ENCODE measurements around the gene PLEKHA8.
A peak's percentile ranks its signal among the peaks of the same experiment; 100 is the strongest.

Gene PLEKHA8

GRCh38 chr7:30116771-30117170 is 88.6 kb downstream of the PLEKHA8 start:
- DNase-seq, result no peak
- Histone ChIP-seq H3K27me3 (replicated peaks; ENCODE audit: control insufficient read depth, insufficient read depth, low read length, poor library complexity, severe bottlenecking) (no peaks in the 10 kb centered on the region), H3K27ac (ENCODE audit: insufficient read depth, low read length, poor library complexity, severe bottlenecking) (no peak overlapping the region), H3K36me3 (ENCODE audit: control insufficient read depth, insufficient read depth, low read length) (no peaks in the 10 kb centered on the region), H3K9me3 (ENCODE audit: control insufficient read depth, low read length) (no peaks in the 10 kb centered on the region), H3K4me1 (ENCODE audit: control insufficient read depth, insufficient read depth, low read length, poor library complexity, severe bottlenecking) (no peaks in the 10 kb centered on the region), H3K4me3 (ENCODE audit: insufficient read depth, low read depth, low read length, poor library complexity, severe bottlenecking) (no peak overlapping the region)

GRCh38 chr7:30117896-30118295 is 89.7 kb downstream of the PLEKHA8 start:
- H3K27ac ChIP-seq (ENCODE audit: insufficient read depth, low read length, poor library complexity, severe bottlenecking), result no peak overlapping the region
- H3K9me3 ChIP-seq (ENCODE audit: control insufficient read depth, low read length), result no peaks in the 10 kb centered on the region
- no peak for DNase-seq

GRCh38 chr7:30119890-30120577 is 91.8 kb downstream of the PLEKHA8 start:
- no peaks in the 10 kb centered on the region for H3K4me1 ChIP-seq (ENCODE audit: control insufficient read depth, insufficient read depth, low read length, poor library complexity, severe bottlenecking)
- DNase-seq, result no peak
- no peaks in the 10 kb centered on the region for H3K9me3 ChIP-seq (ENCODE audit: control insufficient read depth, low read length)
- H3K36me3 ChIP-seq (ENCODE audit: control insufficient read depth, insufficient read depth, low read length), result no peaks in the 10 kb centered on the region
- H3K27me3 ChIP-seq (replicated peaks; ENCODE audit: control insufficient read depth, insufficient read depth, low read length, poor library complexity, severe bottlenecking), result no peaks in the 10 kb centered on the region
- H3K27ac ChIP-seq (ENCODE audit: insufficient read depth, low read length, poor library complexity, severe bottlenecking), result no peak overlapping the region
- no peak overlapping the region for H3K4me3 ChIP-seq (ENCODE audit: insufficient read depth, low read depth, low read length, poor library complexity, severe bottlenecking)

More at GRCh38 chr7:30117896-30118295, 89.7 kb downstream of the PLEKHA8 start:
- no peak overlapping the region for H3K4me3 ChIP-seq (ENCODE audit: insufficient read depth, low read depth, low read length, poor library complexity, severe bottlenecking)
- H3K4me1 ChIP-seq (ENCODE audit: control insufficient read depth, insufficient read depth, low read length, poor library complexity, severe bottlenecking), result no peaks in the 10 kb centered on the region
- H3K36me3 ChIP-seq (ENCODE audit: control insufficient read depth, insufficient read depth, low read length), result no peaks in the 10 kb centered on the region
- no peaks in the 10 kb centered on the region for H3K27me3 ChIP-seq (replicated peaks; ENCODE audit: control insufficient read depth, insufficient read depth, low read length, poor library complexity, severe bottlenecking)

DNA sequence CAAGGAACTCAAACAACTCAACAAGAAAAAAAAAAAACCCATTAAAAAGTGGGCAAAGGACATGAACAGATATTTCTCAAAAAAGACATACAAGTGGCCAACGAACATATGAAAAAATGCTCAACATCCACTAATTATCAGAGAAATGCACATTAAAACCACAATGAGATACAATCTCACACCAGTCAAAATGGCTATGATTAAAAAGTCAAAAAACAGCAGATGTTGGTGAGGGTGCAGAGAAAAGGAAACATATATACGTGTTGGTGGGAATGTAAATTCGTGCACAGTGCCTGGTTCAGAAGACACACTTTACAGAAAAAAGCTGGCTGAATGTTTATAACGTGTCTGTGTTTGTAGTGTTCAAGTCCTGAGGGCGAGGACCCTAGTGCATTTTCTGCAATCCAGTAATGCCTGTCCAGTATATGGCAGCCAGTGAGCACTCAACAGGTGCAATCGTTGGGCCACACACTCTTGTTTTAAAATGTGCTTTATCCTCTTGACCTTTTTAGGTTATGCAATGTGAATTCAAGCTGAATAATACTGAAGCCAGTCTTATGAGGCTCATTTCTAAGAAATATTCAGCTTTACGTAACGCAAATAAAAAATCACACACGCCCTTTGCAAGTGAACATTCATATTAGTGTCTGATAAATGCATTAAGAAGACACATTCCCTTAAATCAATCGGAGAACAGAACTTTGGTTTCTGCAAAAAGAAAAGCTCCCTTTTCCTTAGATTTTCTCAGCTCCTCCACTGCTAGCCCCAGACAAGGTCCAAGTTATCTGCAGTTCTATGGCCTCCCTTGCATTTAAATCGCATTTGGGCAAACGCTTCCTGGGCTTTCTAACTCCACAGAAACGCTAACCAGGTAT is 105.8 kb downstream of the PLEKHA8 start:
- Histone ChIP-seq H3K27ac (ENCODE audit: insufficient read depth, low read length, poor library complexity, severe bottlenecking) (no peak overlapping the region), H3K4me3 (ENCODE audit: insufficient read depth, low read depth, low read length, poor library complexity, severe bottlenecking) (peak overlapping the region; percentile 51), H3K9me3 (ENCODE audit: control insufficient read depth, low read length) (no peaks in the 10 kb centered on the region), H3K27me3 (replicated peaks; ENCODE audit: control insufficient read depth, insufficient read depth, low read length, poor library complexity, severe bottlenecking) (no peaks in the 10 kb centered on the region), H3K36me3 (ENCODE audit: control insufficient read depth, insufficient read depth, low read length) (no peaks in the 10 kb centered on the region), H3K4me1 (ENCODE audit: control insufficient read depth, insufficient read depth, low read length, poor library complexity, severe bottlenecking) (no peaks in the 10 kb centered on the region)
- DNase-seq, result no peak

GRCh38 chr7:30134611-30135300 is 106.5 kb downstream of the PLEKHA8 start, which contains the start of gene MTURN:
TSS of gene MTURN (plus strand) at chr7:30134986. CDS start at chr7:30135137, 151 bp downstream.
- H3K36me3 ChIP-seq (ENCODE audit: control insufficient read depth, insufficient read depth, low read length), result no peaks in the 10 kb centered on the region
- peak; percentile 79 to 89 (median 86) for DNase-seq
- peak within 1 kb of the TSS; percentile 48 for H3K27ac ChIP-seq (ENCODE audit: insufficient read depth, low read length, poor library complexity, severe bottlenecking)
- H3K4me3 ChIP-seq (ENCODE audit: insufficient read depth, low read depth, low read length, poor library complexity, severe bottlenecking), result peak within 1 kb of the TSS; percentile 84
- no peaks in the 10 kb centered on the region for H3K27me3 ChIP-seq (replicated peaks; ENCODE audit: control insufficient read depth, insufficient read depth, low read length, poor library complexity, severe bottlenecking)
- H3K4me1 ChIP-seq (ENCODE audit: control insufficient read depth, insufficient read depth, low read length, poor library complexity, severe bottlenecking), result no peaks in the 10 kb centered on the region
- H3K9me3 ChIP-seq (ENCODE audit: control insufficient read depth, low read length), result no peaks in the 10 kb centered on the region

DNA sequence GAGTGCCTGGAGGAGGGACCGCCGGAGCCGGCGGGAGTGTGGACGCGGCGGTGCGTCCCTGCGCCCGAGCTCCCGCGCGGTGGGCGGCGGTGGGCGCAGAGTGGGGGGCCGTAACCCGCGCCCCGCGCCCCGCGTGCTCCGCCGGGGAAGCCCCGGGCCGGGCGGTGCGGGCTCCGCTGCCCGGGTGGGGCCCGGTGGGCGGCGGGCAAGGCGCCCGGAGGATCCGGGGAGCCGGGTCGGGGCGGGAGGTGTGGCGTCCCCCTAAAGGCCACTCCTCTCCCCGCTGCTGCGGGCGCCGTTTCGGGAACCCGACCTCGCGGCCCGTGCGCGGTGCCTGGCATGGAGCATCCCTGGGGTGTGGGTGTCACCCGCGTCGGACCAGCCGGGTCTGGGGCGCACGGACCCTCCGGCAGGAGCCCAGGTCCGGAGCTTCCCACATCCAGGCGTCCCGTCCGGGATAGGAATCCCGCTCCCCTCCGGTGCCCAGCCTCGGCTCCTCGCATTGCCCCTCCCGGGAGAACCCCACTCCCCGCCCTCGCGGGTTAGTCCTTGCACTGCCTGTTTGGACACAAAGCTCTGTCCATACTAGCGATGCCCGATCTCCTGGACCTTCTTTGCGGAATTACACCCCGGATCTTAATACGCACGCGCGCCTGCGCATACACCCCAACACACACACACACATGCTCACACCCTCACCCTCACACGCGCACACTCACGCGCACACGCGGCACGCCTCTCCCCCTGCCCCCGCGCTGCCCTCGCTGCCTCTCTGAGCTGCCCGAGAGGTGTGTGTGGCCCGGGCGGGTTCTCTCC is 107.3 kb downstream of the PLEKHA8 start:
- Histone ChIP-seq H3K36me3 (ENCODE audit: control insufficient read depth, insufficient read depth, low read length) (no peaks in the 10 kb centered on the region), H3K27ac (ENCODE audit: insufficient read depth, low read length, poor library complexity, severe bottlenecking) (peak overlapping the region; percentile 48), H3K9me3 (ENCODE audit: control insufficient read depth, low read length) (no peaks in the 10 kb centered on the region), H3K4me3 (ENCODE audit: insufficient read depth, low read depth, low read length, poor library complexity, severe bottlenecking) (peak overlapping the region; percentile 84), H3K4me1 (ENCODE audit: control insufficient read depth, insufficient read depth, low read length, poor library complexity, severe bottlenecking) (no peaks in the 10 kb centered on the region), H3K27me3 (replicated peaks; ENCODE audit: control insufficient read depth, insufficient read depth, low read length, poor library complexity, severe bottlenecking) (no peaks in the 10 kb centered on the region)
- DNase-seq, result peak; percentile 23 to 30 (median 27)

DNA sequence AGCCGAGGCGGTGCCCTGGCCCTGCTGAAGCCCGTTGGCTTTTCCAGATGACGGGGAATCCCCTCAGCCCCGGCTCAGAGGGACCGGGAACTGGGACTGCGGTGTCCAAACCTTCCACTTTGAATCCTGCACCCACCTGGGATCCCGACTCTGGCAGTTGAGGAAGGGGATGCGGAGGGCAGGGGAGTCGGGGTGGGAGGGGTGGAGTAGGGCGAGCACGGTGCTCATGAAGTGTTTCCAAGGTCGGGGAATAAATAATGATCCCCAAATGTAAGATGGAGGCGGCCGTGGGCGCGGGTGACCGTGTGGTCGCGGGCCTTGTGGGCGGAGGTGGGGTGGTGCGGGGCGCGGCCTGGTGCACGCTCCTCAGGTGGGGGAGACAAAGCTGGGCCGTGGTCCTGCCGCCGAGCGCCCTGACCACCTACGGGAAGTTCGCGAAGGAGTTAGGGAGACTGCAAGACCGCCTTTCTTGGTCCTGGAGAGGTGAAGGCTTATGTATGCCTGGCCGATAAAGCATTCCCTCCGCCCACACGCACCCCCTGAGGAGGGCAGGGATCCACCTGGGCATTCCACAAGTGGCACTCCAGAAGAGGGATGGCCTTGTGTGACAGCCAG is 108.0 kb downstream of the PLEKHA8 start:
- H3K4me1 ChIP-seq (ENCODE audit: control insufficient read depth, insufficient read depth, low read length, poor library complexity, severe bottlenecking), result no peaks in the 10 kb centered on the region
- no peaks in the 10 kb centered on the region for H3K27me3 ChIP-seq (replicated peaks; ENCODE audit: control insufficient read depth, insufficient read depth, low read length, poor library complexity, severe bottlenecking)
- H3K36me3 ChIP-seq (ENCODE audit: control insufficient read depth, insufficient read depth, low read length), result no peaks in the 10 kb centered on the region
- DNase-seq, result no peak
- peak overlapping the region; percentile 48 for H3K27ac ChIP-seq (ENCODE audit: insufficient read depth, low read length, poor library complexity, severe bottlenecking)
- H3K4me3 ChIP-seq (ENCODE audit: insufficient read depth, low read depth, low read length, poor library complexity, severe bottlenecking), result peak overlapping the region; percentile 84
- no peaks in the 10 kb centered on the region for H3K9me3 ChIP-seq (ENCODE audit: control insufficient read depth, low read length)

DNA sequence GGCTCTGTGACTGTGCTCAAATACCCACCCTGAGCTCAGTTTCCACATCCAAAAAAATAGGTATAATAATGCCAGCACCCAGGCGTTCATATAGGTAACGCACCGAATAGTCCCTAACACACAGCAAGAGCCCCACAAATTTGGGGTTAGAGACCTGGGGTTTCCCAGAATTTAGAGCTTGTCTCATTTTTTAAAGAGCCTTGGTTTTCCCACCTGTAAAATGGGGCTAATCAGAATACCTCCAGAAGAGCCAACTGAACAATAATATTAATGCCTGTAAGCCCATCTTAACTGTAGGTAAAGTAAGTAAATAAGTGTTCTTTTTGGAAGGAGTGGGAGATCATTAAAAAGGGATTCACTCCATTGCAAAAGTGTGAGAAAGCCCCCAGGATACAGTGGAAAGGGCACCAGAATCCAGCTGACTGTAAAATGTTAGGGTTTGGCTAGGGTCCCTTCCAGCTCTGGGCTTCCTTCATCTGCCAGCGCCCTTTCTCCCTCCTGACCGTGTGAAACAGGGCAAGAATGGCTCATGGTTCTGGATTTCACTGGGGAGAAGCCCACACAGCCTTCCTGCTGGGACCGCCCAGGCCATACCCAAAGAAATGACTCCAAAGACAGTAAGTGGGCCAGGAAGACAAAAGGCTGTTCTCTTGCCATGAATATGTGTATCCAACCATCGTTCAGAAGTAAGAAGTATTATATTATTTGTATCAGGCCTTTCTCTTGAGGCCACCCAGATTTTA is 108.7 kb downstream of the PLEKHA8 start:
- Histone ChIP-seq H3K4me1 (ENCODE audit: control insufficient read depth, insufficient read depth, low read length, poor library complexity, severe bottlenecking) (no peaks in the 10 kb centered on the region), H3K9me3 (ENCODE audit: control insufficient read depth, low read length) (no peaks in the 10 kb centered on the region), H3K36me3 (ENCODE audit: control insufficient read depth, insufficient read depth, low read length) (no peaks in the 10 kb centered on the region), H3K4me3 (ENCODE audit: insufficient read depth, low read depth, low read length, poor library complexity, severe bottlenecking) (no peak overlapping the region), H3K27me3 (replicated peaks; ENCODE audit: control insufficient read depth, insufficient read depth, low read length, poor library complexity, severe bottlenecking) (no peaks in the 10 kb centered on the region), H3K27ac (ENCODE audit: insufficient read depth, low read length, poor library complexity, severe bottlenecking) (no peak overlapping the region)
- no peak for DNase-seq
